Epithelial cell of proximal tubule (primary cell): Measurements from ENCODE around the gene YPEL3. TPM values are rescaled to one million over a fixed set of nuclear protein-coding genes. Genes with fewer than 3 reads are reported as not detected.
"Not testable (repeated sequence)": the region's sequence is repeated elsewhere in the genome, so short reads cannot be mapped to it uniquely, and the experiment has no call there.

ENCODE experiments used
- DNase-seq: peaks from one replicate; pipeline ENCODE4 v3.0.0-alpha.2; 2011; ENCODE audit warnings: low read depth
- H3K4me3 ChIP-seq: 2 replicates; pipeline ENCODE4 v1.5.1; 2011; ENCODE audit warnings: low read depth, mild to moderate bottlenecking, low read length
- CTCF ChIP-seq: conservative IDR thresholded peaks from 2 replicates; pipeline ENCODE4 v1.5.1; 2012; ENCODE audit warnings: low read depth, mild to moderate bottlenecking, low read length
- total RNA-seq: library from RNA; depleted of rRNA; stranded (reverse); fragments of >200 nt; gene quantifications from 2 replicates; pipeline ENCODE4 v1.2.3, GENCODE V29; 2015

YPEL3 gene
- total RNA-seq, 1 donor from 2014 or later: 41.3 TPM

DNA sequence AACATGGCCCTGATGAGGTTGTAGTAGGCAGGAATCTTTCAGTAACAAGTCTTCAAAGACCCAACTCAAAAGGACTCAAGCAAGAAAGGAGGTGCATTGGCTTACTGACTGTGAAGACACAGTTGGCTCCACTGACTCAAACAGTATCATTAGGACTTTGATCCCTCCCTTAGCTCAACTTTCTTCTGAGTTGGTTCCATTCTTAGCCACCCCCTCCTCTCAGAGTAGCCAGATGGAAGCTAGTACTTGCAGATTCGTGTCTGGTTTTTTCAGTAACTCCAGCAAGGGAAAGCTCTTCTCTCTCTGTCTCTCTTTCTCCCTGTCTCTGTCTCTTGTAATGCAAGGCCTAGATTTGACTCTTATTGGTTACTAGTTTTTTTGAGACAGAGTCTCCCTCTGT is 32.0 kb upstream of the YPEL3 start:
- no peak for DNase-seq
- no peak overlapping the region for H3K4me3 ChIP-seq
- no peak for TF ChIP-seq CTCF

GRCh38 chr16:30125690-30126089 is 29.7 kb upstream of the YPEL3 start:
- DNase-seq, H3K4me3 ChIP-seq: not testable (repeated sequence)

- DNase-seq: no peak
- TF ChIP-seq CTCF: no peak
- H3K4me3 ChIP-seq: no peak overlapping the region
Measured at GRCh38 chr16:30124985-30125379, 29.0 kb upstream of the YPEL3 start.

- no peak for TF ChIP-seq CTCF
- peak overlapping the region; percentile 86 for H3K4me3 ChIP-seq
- DNase-seq: no peak
Measured at GRCh38 chr16:30122604-30123160, 26.7 kb upstream of the YPEL3 start.

DNA sequence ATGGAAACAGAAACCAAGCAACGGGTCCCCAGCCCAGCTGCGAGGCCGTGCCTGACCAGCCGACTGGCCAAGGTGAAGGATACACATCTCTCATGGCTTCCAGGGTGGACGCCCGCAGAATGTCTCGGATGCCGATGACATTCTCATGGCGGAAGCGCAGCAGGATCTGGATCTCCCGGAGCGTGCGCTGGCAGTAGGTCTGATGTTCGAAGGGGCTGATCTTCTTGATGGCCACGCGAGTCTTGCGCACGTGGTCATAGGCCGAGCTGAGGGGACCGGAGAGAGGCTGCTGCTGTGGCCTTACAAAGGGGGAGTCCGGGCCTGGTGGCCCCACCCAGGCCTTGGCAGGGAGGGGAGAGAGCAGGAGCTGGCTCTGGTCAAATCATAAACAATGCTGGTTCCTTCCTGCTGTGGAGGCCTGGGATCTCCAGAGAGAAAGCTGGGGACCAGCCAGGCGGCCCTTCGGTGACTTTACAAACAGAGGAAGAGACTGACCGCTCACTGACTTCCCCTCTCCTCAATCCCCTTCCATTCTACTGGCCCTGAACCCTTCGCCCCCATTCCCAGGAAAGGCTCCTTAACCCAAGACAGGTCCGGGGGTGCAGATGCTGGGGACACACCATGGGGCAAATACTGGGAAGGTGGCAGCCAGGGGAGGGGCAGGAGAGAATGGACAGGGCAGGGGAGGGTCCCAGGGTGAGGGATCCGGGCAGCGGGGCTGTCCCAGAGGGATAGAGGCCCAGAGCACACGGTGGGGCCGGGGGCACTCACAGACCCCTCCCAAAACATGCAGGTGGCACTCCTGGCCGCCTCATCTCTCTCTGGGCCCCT is 25.9 kb upstream of the YPEL3 start:
- TF ChIP-seq CTCF: no peak
- H3K4me3 ChIP-seq: peak overlapping the region; percentile 86
- no peak for DNase-seq

DNA sequence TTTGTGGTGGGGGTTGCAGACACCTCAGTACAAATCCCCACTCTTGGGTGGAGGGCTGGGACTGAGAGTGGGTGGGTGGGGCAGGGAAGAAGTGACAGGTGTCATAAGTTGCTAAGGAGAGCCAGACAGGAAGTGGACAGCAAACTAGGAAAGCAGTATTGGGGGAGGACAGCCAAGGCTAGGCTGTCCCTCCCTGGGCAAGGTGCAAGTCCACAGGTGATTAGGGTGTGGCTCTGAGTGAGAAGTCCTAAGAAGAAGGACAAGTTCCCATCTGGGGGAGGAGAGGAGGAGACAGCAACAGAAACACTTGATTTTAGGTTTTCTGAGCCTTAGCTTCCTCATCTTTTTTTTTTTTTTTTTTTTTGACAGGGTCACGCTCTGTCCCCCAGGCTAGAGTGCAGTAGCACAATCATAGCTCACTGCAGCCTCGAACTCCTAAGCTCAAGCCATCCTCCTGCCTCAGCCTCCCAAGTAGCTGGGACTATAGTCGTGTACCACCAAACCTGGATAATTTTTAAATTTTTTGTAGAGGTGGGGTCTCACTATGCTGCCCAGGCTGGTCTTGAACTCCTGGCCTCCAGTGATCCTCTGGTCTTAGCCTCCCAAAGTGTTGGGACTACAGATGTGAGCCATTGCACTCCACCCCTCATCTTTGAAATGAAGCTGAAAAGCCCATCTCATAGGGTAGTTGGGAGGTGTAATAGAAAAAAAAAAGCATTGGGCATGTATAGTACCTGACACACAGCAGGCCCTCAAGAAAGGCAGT is 24.5 kb upstream of the YPEL3 start:
- H3K4me3 ChIP-seq: no peak overlapping the region
- no peak for TF ChIP-seq CTCF

DNA sequence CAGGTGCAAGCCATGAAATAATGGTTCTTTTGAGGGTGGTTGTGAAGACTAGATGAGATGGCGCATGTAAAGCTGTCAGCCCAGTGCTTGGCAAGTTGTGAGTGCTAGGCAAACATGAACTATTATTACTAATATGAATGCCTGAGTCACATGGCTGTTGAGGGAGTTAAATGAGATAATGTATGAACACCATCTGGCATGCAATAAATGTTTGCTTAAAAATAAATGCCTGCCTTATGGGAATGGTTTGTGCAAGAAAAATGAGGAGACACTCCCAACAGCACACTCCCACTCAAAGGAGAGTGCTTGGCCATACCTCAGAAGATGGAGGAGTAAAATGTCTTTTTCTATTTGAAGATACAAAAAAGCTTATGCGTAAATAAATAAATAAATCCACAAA is 23.4 kb upstream of the YPEL3 start:
- DNase-seq: no peak
- no peak for TF ChIP-seq CTCF
- no peak overlapping the region for H3K4me3 ChIP-seq

More for the DNA sequence above, 24.5 kb upstream of the YPEL3 start:
- no peak for DNase-seq
